NCI-H2107 treated with DMSO at 0.1 percent for 48 hours (cell line): ENCODE results near the gene RANBP1.

Experiments used
- DNase-seq: peaks from one replicate; lab custom pipeline; 2025; ENCODE audit not compliant: unreplicated experiment; lab: John Stamatoyannopoulos, UW

Gene RANBP1

DNA sequence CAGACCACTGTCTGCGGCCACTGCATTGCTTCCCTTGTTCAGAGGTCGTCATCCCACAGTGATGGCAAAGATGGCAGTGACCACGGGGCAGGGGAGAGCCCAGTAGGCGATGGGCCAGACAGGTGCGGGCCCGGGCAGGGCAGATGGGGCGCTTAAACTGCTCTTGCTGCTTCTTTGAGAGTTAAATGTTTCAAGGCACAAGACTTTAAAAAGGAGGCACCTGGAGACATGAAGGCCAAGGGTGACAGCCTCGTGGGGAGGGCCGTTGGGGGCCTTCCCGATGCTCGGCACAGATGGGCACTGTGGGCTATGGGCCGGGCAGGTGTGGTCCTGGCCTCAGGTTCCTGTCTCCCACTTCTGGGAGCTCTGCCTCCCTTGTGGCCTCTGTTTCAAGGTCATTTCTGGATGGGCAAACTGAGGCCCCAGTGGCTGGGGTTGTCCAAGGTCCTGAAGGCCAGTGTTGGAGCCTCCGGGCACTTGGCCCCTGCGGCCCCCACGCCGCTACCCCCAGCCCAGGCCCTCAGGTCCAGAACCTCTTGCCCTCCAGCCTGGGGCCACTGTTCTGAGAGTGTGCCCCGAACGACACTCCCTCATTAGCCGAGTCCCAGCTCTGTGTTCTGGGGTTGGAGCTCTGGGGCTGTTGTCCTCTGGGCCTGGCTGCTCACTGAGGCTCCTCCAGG lies 51.9 kb downstream of the RANBP1 start:
- no peak for DNase-seq

DNA sequence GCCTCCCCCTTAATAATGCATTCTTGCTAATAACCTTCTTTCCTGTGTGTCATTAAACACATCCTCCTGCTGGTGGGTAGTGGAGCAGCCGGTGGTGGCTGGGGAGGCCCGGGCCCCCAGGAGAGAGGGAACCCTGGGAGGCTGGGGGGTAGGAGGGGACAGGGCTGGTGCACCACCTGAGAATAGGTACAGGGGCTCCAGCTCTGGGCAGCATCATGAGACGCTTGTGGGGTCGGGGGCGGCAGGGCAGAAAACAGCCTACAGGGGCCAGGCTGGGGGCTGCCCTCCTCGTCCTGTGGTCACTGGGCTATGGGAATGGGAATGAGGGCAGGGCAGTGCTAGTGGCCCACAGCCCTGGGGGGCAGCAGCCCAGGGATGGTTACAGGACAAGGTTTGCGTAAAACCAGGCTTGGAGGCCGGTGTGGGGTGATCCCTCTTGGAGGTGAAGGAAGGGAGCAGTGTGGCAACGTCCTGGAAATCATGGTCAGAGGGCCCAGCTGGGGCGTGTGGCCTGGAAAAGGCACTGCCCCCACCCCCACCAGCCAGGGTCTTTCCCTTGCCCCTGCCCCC lies 53.4 kb downstream of the RANBP1 start:
- DNase-seq, result no peak

DNA sequence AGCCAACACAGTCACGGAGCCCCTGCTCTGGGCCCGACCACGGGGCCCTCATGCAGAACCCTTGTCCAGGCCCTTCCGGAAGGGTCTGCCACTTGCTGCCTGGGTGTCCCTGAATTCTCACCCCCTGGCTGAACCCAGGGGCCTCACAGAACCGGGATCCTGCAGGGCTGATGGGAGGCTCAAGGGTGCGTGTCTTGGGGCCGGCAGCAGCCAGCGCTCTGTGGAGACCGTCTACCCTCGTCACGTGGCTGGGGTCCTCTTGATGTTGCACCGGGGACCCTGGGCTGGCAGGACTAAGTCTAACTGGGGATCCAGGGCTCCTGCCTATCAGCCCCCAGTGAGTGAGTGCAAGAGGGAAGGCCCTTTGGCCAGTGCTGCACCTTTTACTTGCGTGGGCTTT lies 54.3 kb downstream of the RANBP1 start:
- DNase-seq, result no peak

DNA sequence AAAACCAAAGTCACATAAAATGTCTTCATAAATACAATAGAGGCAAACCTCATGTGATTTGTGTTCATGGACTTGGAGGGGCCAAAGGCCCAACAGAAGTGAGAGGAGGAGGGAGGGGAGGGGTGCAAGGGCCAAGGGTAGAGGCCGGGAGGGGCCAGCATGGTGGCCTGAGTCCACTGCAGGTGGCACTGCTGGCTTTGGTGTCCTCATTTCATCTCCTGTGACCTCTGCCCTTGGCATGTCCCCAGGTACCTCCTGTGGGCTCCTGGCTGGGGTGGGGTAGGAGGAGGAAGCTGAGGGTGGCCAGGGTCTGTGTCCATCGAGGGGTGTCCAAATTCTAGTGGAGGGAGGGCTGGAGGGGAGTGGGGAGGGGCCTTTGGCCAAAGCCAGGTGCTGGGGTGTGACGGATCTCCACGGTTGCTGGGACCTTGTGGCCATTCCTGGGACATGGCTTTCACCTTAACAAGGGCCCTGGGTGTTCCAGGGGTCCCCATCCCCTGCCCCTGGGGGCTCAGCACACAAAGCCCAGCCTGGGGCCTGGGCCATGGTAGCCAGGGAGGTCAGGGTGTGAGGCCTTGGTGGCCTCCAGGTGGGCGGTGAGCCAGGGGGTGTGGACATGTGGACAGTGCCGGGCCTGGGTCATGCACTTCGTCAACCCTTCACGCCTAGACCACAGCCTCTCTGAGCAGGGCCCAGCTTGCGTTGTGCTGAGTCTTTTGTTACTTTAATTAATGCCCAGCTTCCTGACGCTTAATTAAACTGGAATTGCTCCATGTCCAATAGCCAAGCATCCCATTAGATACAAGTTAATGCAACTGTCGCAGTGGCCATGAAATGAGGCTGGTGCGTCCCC lies 55.6 kb downstream of the RANBP1 start:
- DNase-seq, result no peak

DNA sequence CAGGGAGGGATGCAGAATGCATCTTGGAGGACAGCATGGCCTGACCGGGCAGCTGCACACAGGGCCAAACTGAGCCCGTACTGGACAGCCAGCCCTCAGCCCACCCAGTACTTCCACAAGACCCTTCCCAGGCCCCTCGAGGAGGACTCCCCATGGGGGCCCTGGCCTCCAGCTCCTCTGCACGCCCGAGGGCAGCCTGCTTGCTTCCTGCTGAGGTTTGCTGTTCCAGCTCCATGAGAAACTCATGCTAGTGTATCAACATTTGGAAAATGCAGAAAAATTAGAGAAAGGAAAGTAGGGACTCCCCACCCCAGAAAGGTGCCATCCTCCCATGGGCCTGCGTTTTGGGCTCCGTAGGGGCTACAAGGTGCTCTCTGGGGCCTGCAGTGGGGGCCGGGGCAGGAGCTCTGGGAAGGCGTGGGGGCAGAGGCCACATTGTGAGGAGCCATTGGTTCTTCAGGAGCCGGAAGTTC lies 56.3 kb downstream of the RANBP1 start:
- DNase-seq, result no peak

DNA sequence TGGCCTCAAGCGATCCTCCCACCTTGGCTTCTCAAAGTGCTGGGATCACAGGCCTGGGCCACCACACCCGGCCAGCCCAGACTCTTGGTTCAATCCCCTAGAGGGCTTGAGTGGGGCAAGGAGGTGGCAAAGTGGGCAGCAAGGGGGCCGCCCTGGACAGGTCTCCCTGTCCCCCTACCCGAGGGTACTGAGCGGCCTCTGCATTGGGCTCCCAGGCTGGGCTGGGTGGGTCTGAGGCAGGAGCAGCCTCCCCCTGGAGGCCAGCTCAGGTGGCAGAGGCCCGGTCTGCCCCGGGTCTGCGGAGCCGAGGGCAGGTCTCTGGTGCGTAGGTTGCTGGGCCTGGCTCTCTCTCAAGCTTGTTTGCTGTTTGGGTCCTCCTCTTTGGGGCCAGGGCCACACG lies 57.3 kb downstream of the RANBP1 start:
- no peak for DNase-seq

DNA sequence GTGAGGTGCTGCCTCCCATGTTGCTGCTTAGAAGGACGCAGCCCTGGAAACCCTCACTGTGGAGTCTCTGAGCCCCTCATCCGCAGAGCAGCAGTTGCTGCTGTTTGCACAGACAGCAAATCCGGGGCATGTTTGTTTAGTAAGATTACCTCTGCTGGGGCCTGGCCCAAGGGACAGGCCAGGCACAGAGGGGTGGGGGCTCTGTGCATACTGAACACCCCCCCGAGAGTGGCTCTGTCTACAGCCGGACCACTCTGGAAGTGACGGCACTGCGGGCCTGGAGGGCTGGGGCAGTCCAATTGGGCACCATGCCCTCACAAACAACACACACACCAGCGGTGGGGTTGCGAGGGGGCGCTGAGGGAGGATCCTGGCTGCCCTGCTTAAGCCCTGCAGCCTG lies 57.9 kb downstream of the RANBP1 start:
- DNase-seq, result no peak

DNA sequence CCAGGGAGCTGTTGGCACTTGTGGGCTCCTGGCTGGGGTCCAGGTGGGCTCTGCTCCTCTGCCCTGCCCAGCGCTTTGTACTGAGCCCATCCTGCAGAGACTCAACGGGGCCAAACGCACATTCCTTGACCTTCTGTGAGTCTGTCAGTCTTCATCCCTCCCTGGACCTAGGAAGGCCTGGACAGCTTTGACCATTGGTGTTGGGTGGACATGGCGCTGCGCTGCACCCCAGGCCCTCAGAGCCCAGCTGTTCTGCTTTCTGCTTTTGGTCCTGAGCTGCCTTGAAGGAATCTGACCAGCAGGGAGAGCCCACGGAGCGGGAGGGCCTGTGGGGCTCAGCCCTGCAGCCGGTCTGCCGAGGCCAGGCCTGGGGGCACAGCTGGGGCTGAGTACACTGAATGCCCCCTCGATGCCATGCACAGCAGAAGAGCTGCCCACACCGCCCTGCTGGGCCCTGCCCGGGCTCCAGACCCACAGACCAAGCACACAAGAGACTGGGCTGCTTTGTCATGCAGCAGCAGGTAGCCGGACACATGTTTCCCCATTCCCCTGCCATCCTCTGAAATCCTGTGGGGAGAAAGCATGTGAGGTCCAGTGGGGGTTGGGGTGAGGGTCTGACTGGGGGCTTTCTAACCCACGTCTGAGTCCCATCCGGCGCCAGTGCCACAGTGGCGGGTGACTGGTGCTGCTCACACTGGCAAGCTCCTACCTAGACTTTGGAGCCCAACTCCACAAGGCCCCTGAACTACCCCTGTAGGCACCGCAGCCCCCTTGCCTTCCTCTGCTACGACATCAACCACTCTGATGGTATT lies 59.1 kb downstream of the RANBP1 start:
- no peak for DNase-seq

DNA sequence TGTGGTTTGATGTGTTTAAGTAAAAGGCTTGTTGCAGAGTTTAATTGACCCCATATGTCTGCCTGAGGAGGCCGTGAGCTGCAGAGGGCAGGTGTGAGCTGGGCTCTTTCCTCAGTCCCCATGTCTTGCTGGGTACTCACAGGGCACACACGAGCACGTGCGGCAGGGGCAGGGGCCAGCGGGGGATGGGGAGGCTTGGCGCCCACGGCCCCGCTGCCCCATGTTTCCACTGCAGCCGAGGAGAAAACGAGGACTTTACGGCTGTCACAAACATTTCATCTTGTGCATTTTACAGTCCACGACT lies 59.6 kb downstream of the RANBP1 start:
- DNase-seq, result no peak

DNA sequence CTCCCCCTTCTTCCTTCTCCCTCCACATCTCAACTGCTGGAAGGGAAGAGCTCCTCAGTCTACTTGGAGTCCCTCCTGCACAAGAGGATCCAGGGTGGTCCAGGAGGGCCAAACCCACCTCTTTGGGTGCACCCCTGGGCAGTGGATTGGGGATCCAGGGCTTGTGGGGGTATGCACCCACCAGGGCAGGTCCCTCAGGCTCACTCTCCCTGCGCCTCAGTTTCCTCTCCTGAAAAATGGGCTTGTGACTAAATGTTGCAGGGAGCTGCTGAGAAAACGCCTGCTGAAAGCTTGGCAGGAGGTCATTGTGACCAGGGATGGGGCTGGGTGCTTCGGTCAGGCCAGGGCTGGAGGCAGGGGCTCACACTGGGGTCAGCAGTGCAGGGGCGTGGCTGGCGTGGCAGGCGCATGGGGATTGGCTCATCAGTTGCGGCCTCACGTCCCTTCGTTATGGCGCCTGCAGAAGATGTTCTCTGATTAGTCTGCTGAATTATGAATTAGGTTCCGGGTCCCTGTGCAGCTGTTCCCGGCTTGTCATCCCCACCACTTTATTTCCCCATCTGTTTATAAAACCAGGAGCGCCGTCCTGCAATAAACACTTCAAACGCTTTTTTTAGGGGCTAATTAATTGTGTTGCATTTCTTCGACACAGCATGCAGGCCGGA lies 60.6 kb downstream of the RANBP1 start:
- no peak for DNase-seq
